ENCODE measurements around the gene IPO4. TPM values are rescaled to one million over a fixed set of nuclear protein-coding genes. Genes with fewer than 3 reads are reported as not detected.

The IPO4 gene
- total and polyA plus RNA-seq, 10 of the 15 experiments (the other 5 are each of a cell fraction or from before 2014, with no cell fraction given) = 7.8 to 139 (median 37.6) TPM

- TF ChIP-seq CUX1 (IDR thresholded peaks at IDR 0.05; ENCODE audit: insufficient replicate concordance, low read depth, low read length) (no peak), CEBPZ (IDR thresholded peaks at IDR 0.05; ENCODE audit: low read depth, low read length) (no peak), ZBTB40 (IDR thresholded peaks at IDR 0.05; ENCODE audit: borderline replicate concordance) (peak; percentile 91), SUPT20H (IDR thresholded peaks at IDR 0.05; ENCODE audit: borderline replicate concordance, control insufficient read depth, low read depth, low read length) (no peak), PAX8 (IDR thresholded peaks at IDR 0.05) (no peak), KAT2A (conservative IDR thresholded peaks at IDR 0.05; ENCODE audit: control insufficient read depth, low read depth, low read length) (no peak), RAD51 (IDR thresholded peaks at IDR 0.05) (no peak), RB1 (IDR thresholded peaks at IDR 0.05; ENCODE audit: borderline replicate concordance) (peak; percentile 98; the same call in 1 of the 2 replicates), BCL3 (IDR thresholded peaks at IDR 0.05; ENCODE audit: borderline replicate concordance, insufficient read depth, low read depth, low read length, poor library complexity, severe bottlenecking) (peak; percentile 66), RCOR1 (conservative IDR thresholded peaks at IDR 0.05; ENCODE audit: low read depth, low read length) (no peak)
Observed at GRCh38 chr14:24195186-24196070, 6.8 kb upstream of the IPO4 start, which contains the start of gene TM9SF1 (continued).

Measured in GM12878 (cell line).